PC-9 (cell line): Measurements from ENCODE around the gene TSPYL6.

Experiments
- EZH2 ChIP-seq: fragments of 200-600 bp; sonication (generic); IDR thresholded peaks from 2 replicates; pipeline ENCODE4 v1.8.0; 2017; ENCODE audit warnings: antibody characterized with exemption, low read depth
- TF ChIP-seq, protein P1 (sequence below): fragments of 200-600 bp; sonication (generic); conservative IDR thresholded peaks from 2 replicates; pipeline ENCODE4 v1.6.1; 2017; ENCODE audit warnings: mixed run types, antibody characterized with exemption, mild to moderate bottlenecking, moderate library complexity

DNA sequence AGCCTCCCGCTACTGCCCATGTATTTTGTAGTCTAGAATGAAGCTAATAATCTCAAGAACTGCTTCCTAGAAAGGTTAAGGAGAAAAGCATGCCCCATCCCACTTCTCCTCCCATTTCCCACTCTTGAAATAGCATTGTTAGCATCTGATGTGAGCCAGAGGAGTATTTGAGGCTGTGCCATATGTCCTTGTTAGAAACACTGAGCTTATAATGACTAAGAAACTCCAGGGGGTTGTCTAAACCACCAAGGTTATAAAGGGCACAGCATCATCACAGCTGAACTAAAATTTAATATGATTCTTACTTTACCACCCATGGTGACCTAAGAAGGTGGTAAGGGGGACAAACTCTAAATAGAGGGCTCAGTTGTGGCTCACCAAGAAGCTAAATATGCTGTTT is 16.6 kb downstream of the TSPYL6 start:
- TF ChIP-seq, protein P1, sequence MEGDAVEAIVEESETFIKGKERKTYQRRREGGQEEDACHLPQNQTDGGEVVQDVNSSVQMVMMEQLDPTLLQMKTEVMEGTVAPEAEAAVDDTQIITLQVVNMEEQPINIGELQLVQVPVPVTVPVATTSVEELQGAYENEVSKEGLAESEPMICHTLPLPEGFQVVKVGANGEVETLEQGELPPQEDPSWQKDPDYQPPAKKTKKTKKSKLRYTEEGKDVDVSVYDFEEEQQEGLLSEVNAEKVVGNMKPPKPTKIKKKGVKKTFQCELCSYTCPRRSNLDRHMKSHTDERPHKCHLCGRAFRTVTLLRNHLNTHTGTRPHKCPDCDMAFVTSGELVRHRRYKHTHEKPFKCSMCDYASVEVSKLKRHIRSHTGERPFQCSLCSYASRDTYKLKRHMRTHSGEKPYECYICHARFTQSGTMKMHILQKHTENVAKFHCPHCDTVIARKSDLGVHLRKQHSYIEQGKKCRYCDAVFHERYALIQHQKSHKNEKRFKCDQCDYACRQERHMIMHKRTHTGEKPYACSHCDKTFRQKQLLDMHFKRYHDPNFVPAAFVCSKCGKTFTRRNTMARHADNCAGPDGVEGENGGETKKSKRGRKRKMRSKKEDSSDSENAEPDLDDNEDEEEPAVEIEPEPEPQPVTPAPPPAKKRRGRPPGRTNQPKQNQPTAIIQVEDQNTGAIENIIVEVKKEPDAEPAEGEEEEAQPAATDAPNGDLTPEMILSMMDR = no peak
- TF ChIP-seq EZH2 = no peak
